Activated CD4-positive, alpha-beta T cell treated with anti-CD3 and anti-CD28 coated beads, Interleukin-2, amount 50 U/mL, for 1 hour (primary cell): ENCODE data around the gene SRR.

Source experiments
- DNase-seq: peaks from one replicate; pipeline ENCODE4 v3.0.0-alpha.2; 2020

The SRR gene

DNA sequence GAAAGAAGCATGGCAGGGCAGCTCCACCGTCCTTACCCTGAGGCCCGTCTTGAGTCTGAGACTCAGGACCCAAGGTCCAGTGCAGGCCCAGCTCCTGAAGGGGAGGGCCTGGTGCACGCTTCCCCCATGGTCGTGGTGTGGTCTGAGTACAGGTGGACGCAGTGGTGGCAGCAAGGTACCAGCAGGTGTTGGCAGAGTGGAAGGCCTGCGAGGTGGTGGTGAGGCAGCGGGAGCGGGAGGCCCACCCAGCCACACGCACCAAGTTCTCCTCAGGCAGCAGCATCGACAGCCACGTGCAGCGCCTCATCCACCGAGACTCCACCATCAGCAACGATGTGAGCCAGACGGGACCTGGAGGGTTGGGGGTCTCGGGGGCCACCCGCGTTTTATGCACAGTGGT, 69.4 kb downstream of the SRR start:
- DNase-seq: no peak
